ENCODE results near the gene ADGRF1.
A peak's percentile ranks its signal among the peaks of the same experiment; 100 is the strongest.

The ADGRF1 gene

GRCh38 chr6:46973029-46973428 is 69.1 kb downstream of the ADGRF1 start:
- DNase-seq, result no peak

- no peak for DNase-seq
Measured at GRCh38 chr6:46972531-46972930, 69.6 kb downstream of the ADGRF1 start.

- DNase-seq, result no peak
Measured at GRCh38 chr6:46969206-46969605, 72.9 kb downstream of the ADGRF1 start.

- DNase-seq, result no peak
Measured at GRCh38 chr6:46967826-46968349, 74.2 kb downstream of the ADGRF1 start.

GRCh38 chr6:46964716-46965519 is 77.2 kb downstream of the ADGRF1 start:
- no peak for DNase-seq

GRCh38 chr6:46963626-46964025 is 78.5 kb downstream of the ADGRF1 start:
- DNase-seq, result peak; percentile 3

GRCh38 chr6:46963039-46963438 is 79.1 kb downstream of the ADGRF1 start:
- no peak for DNase-seq

GRCh38 chr6:46961711-46962110 is 80.4 kb downstream of the ADGRF1 start:
- no peak for DNase-seq

- DNase-seq, result no peak
Measured at GRCh38 chr6:46961232-46961631, 80.9 kb downstream of the ADGRF1 start.

- no peak for DNase-seq
Measured at GRCh38 chr6:46959419-46959818, 82.7 kb downstream of the ADGRF1 start.

- no peak for DNase-seq
Measured at GRCh38 chr6:46956409-46956808, 85.7 kb downstream of the ADGRF1 start.

- no peak for DNase-seq
Measured at GRCh38 chr6:46954837-46955451, 87.2 kb downstream of the ADGRF1 start.

- no peak for DNase-seq
Measured at GRCh38 chr6:46953921-46954320, 88.2 kb downstream of the ADGRF1 start.

GRCh38 chr6:46949632-46950280 is 92.4 kb downstream of the ADGRF1 start:
- no peak for DNase-seq

GRCh38 chr6:46948699-46949098 is 93.4 kb downstream of the ADGRF1 start:
- no peak for DNase-seq

Measured in fibroblast of skin of right quadriceps (primary cell).